SK-N-MC (cell line): ENCODE results near the gene RIMS1.

Source experiments
- EZH2 ChIP-seq: fragments of 200-600 bp; sonication (generic); IDR thresholded peaks from one replicate; pipeline ENCODE4 v1.6.1; 2017; ENCODE audit warnings: antibody characterized with exemption
- FOXP2 ChIP-seq: optimal IDR thresholded peaks from 2 replicates; pipeline ENCODE3; 2011; ENCODE audit warnings: mild to moderate bottlenecking, moderate library complexity; ENCODE audit not compliant: insufficient read depth; ENCODE audit errors: extremely low read length, control extremely low read depth
- POLR2AphosphoS5 ChIP-seq: IDR thresholded peaks from 2 replicates; pipeline ENCODE4 v1.6.1; 2012; ENCODE audit warnings: mild to moderate bottlenecking, low read depth, low read length, borderline replicate concordance

DNA sequence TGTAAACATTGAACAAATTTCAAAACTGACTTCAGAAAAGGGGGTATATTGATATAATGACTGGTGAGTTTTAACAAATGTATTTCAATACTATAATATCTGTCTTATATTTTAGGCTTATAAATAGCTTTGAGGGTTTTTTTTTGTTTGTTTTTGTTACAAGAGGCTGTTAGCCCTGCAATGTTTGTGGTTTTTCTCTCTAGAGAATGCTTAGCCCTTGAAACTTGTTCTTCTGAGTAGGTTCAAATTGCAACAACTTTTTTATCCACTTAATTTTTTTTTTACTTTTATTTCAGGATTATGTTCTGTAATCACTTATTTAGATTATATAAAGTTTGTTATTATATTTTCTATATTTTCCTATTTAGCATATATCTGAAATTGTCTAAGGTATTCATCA, 333.2 kb downstream of the RIMS1 start:
- TF ChIP-seq POLR2AphosphoS5 (no peak), EZH2 (no peak), FOXP2 (no peak)
